Trophoblast cell (in vitro differentiated cells and primary cell): ENCODE data around the gene FAM222B.

Source experiments
- DNase-seq, 2 donors: peaks; one replicate each; pipeline ENCODE4 v3.0.0-alpha.2; 2016
- H2AFZ ChIP-seq: 2 replicates; pipeline ENCODE4 v1.6.1; 2013; ENCODE audit warnings: low read length, moderate library complexity, mild to moderate bottlenecking; ENCODE audit not compliant: insufficient read depth, poor library complexity
- H2AK5ac ChIP-seq: 2 replicates; pipeline ENCODE4 v1.6.1; 2013; ENCODE audit warnings: mild to moderate bottlenecking, low read length
- H2BK120ac ChIP-seq: 2 replicates; pipeline ENCODE4 v1.6.1; 2013; ENCODE audit warnings: low read length, mild to moderate bottlenecking, moderate library complexity; ENCODE audit not compliant: insufficient read depth, poor library complexity
- H2BK12ac ChIP-seq: 2 replicates; pipeline ENCODE4 v1.6.1; 2013; ENCODE audit warnings: mild to moderate bottlenecking, low read length, moderate library complexity
- H2BK5ac ChIP-seq: 2 replicates; pipeline ENCODE4 v1.6.1; 2013; ENCODE audit warnings: low read length, low read depth, moderate library complexity, mild to moderate bottlenecking; ENCODE audit not compliant: poor library complexity
- H3K14ac ChIP-seq: 2 replicates; pipeline ENCODE4 v1.6.1; 2013; ENCODE audit warnings: mild to moderate bottlenecking, low read length
- H3K18ac ChIP-seq: 2 replicates; pipeline ENCODE4 v1.6.1; 2013; ENCODE audit warnings: mild to moderate bottlenecking, low read length
- H3K23ac ChIP-seq: 2 replicates; pipeline ENCODE4 v1.6.1; 2013; ENCODE audit warnings: low read length
- H3K27ac ChIP-seq: 2 replicates; pipeline ENCODE4 v1.5.1; 2013; ENCODE audit warnings: low read depth, mild to moderate bottlenecking, inconsistent platforms, low read length, moderate library complexity
- H3K27me3 ChIP-seq: 2 replicates; pipeline ENCODE4 v1.6.1; 2013; ENCODE audit warnings: inconsistent platforms, mild to moderate bottlenecking, low read length, moderate library complexity; ENCODE audit not compliant: insufficient read depth
- H3K36me3 ChIP-seq, 2 experiments: 1 replicate in 1 of 2; 2 replicates in 1 of 2; pipeline ENCODE4 v1.6.1; 2013; ENCODE audit warnings: low read length in 2 of 2, mild to moderate bottlenecking in 2 of 2, moderate library complexity in 1 of 2; ENCODE audit not compliant: insufficient read depth in 2 of 2, control insufficient read depth in 1 of 2
- H3K4ac ChIP-seq: 2 replicates; pipeline ENCODE4 v1.6.1; 2013; ENCODE audit warnings: low read depth, mild to moderate bottlenecking, low read length, moderate library complexity
- H3K4me1 ChIP-seq, 2 experiments: 1 replicate in 1 of 2; 2 replicates in 1 of 2; pipeline ENCODE4 v1.6.1; 2013; ENCODE audit warnings: low read length in 2 of 2, mild to moderate bottlenecking in 2 of 2, moderate library complexity in 1 of 2; ENCODE audit not compliant: insufficient read depth in 2 of 2, control insufficient read depth in 1 of 2
- H3K4me2 ChIP-seq: 2 replicates; pipeline ENCODE4 v1.6.1; 2013; ENCODE audit warnings: inconsistent platforms, mild to moderate bottlenecking, low read length, moderate library complexity
- H3K4me3 ChIP-seq: 2 replicates; pipeline ENCODE4 v1.5.1; 2013; ENCODE audit warnings: mild to moderate bottlenecking, low read depth, low read length, inconsistent platforms
- H3K79me1 ChIP-seq: one replicate; pipeline ENCODE4 v1.6.1; 2013; ENCODE audit warnings: low read length
- H3K79me2 ChIP-seq: 2 replicates; pipeline ENCODE4 v1.6.1; 2013; ENCODE audit warnings: low read length, mild to moderate bottlenecking; ENCODE audit not compliant: control insufficient read depth, insufficient read depth, poor library complexity
- H3K9ac ChIP-seq: 2 replicates; pipeline ENCODE4 v1.6.1; 2013; ENCODE audit warnings: mild to moderate bottlenecking, low read length
- H3K9me3 ChIP-seq: 2 replicates; pipeline ENCODE4 v1.6.1; 2013; ENCODE audit warnings: low read depth, mild to moderate bottlenecking, control low read depth, inconsistent platforms, low read length; ENCODE audit not compliant: insufficient read depth
- H4K12ac ChIP-seq: 2 replicates; pipeline ENCODE4 v1.6.1; 2013; ENCODE audit warnings: low read depth, mild to moderate bottlenecking, low read length, moderate library complexity
- H4K8ac ChIP-seq: 2 replicates; pipeline ENCODE4 v1.6.1; 2013; ENCODE audit warnings: low read depth, mild to moderate bottlenecking, low read length, moderate library complexity
- H4K91ac ChIP-seq: one replicate; pipeline ENCODE4 v1.6.1; 2013; ENCODE audit warnings: low read depth, mild to moderate bottlenecking, low read length, moderate library complexity
- WGBS: extraction: QIAGEN DNeasy Blood & Tissue Kit; methylation state at CpG from one replicate; pipeline ENCODE4 v1.1.7; 2013; ENCODE audit warnings: missing lambda C conversion rate; ENCODE audit not compliant: insufficient read length, insufficient coverage; ENCODE audit errors: extremely low coverage; 5-methylcytosine and 5-hydroxymethylcytosine counted together

The FAM222B gene

GRCh38 chr17:28846231-28846630 lies 3.6 kb upstream of the FAM222B start:
- Histone ChIP-seq H3K9me3 (no peaks in the 10 kb centered on the region), H3K4ac (no peak overlapping the region), H3K4me3 (no peak overlapping the region), H2BK5ac (no peak overlapping the region), H3K79me2 (peaks cover 7% of the 10 kb centered on the region), H4K12ac (no peak overlapping the region), H3K36me3 (no peaks in the 10 kb centered on the region), H3K23ac (no peak overlapping the region), H2BK120ac (no peak overlapping the region), H3K27ac (no peak overlapping the region), H3K79me1 (peaks cover 7% of the 10 kb centered on the region), H2AFZ (no peak overlapping the region), H2BK12ac (no peak overlapping the region), H3K27me3 (no peaks in the 10 kb centered on the region), H4K8ac (no peak overlapping the region), H2AK5ac (no peak overlapping the region), H3K4me2 (no peak overlapping the region), H3K4me1 (no peaks in the 10 kb centered on the region), H3K9ac (no peak overlapping the region), H3K18ac (no peak overlapping the region), H3K14ac (no peak overlapping the region), H4K91ac (no peak overlapping the region)
- WGBS = no CpG with 5 or more reads among the region's 10 CpGs
- DNase-seq = peak; percentile 77 to 87

- Histone ChIP-seq H2BK5ac (no peak overlapping the region), H4K12ac (no peak overlapping the region), H3K18ac (no peak overlapping the region), H3K4me2 (no peak overlapping the region), H3K79me1 (peaks cover 7% of the 10 kb centered on the region), H3K27me3 (no peaks in the 10 kb centered on the region), H4K91ac (no peak overlapping the region), H3K4me1 (no peaks in the 10 kb centered on the region), H2BK12ac (no peak overlapping the region), H3K36me3 (no peaks in the 10 kb centered on the region), H2AFZ (no peak overlapping the region), H3K9ac (no peak overlapping the region), H3K79me2 (peaks cover 7% of the 10 kb centered on the region), H3K14ac (no peak overlapping the region), H4K8ac (no peak overlapping the region), H3K4me3 (no peak overlapping the region), H2AK5ac (no peak overlapping the region), H3K27ac (no peak overlapping the region), H3K23ac (peak overlapping the region; percentile 10), H3K4ac (no peak overlapping the region), H3K9me3 (no peaks in the 10 kb centered on the region), H2BK120ac (no peak overlapping the region)
- WGBS = no CpG with 5 or more reads among the region's 6 CpGs
- no peak for DNase-seq
Measured at GRCh38 chr17:28843816-28844148, 1.2 kb upstream of the FAM222B start.

GRCh38 chr17:28841901-28842281 lies 699 bp downstream of the FAM222B start:
- no CpG with 5 or more reads among the region's 6 CpGs for WGBS
- H2AK5ac ChIP-seq = peak overlapping the region; percentile 66
- peaks cover 7% of the 10 kb centered on the region for H3K79me1 ChIP-seq
- H3K4me1 ChIP-seq = no peaks in the 10 kb centered on the region
- H4K12ac ChIP-seq = peak overlapping the region; percentile 98
- peaks cover 0 to 2% of the 10 kb centered on the region in 2 experiments for H3K36me3 ChIP-seq
- H3K4me2 ChIP-seq = peak overlapping the region; percentile 94
- H2BK12ac ChIP-seq = no peak overlapping the region
- H3K27me3 ChIP-seq = no peaks in the 10 kb centered on the region
- peak overlapping the region; percentile 94 for H3K14ac ChIP-seq
- H3K4ac ChIP-seq = peak overlapping the region; percentile 98
- H2AFZ ChIP-seq = peak overlapping the region; percentile 90
- peak overlapping the region; percentile 82 for H2BK120ac ChIP-seq
- DNase-seq = peak in 1 of 2 donors; percentile 14
- no peaks in the 10 kb centered on the region for H3K9me3 ChIP-seq
- no peak overlapping the region for H3K23ac ChIP-seq
- H4K91ac ChIP-seq = peak overlapping the region; percentile 80
- H2BK5ac ChIP-seq = no peak overlapping the region
- H3K27ac ChIP-seq = peak overlapping the region; percentile 32
- peak overlapping the region; percentile 73 for H3K18ac ChIP-seq
- H3K79me2 ChIP-seq = peaks cover 7% of the 10 kb centered on the region
- peak overlapping the region; percentile 100 for H4K8ac ChIP-seq
- peak overlapping the region; percentile 93 for H3K9ac ChIP-seq
- peak overlapping the region; percentile 97 for H3K4me3 ChIP-seq

GRCh38 chr17:28839221-28839620 lies 3.4 kb downstream of the FAM222B start:
- H2BK12ac ChIP-seq = no peak overlapping the region
- H3K9ac ChIP-seq = no peak overlapping the region
- H3K36me3 ChIP-seq = peaks cover 0 to 2% of the 10 kb centered on the region in 2 experiments
- H2BK5ac ChIP-seq = no peak overlapping the region
- no peak overlapping the region for H2BK120ac ChIP-seq
- H3K4me1 ChIP-seq = no peaks in the 10 kb centered on the region
- H3K27ac ChIP-seq = no peak overlapping the region
- no peak overlapping the region for H3K18ac ChIP-seq
- no peak overlapping the region for H4K91ac ChIP-seq
- no peak overlapping the region for H2AFZ ChIP-seq
- WGBS = no CpG with 5 or more reads among the region's 2 CpGs
- no peak for DNase-seq
- no peak overlapping the region for H3K23ac ChIP-seq
- H3K4me3 ChIP-seq = no peak overlapping the region
- H3K27me3 ChIP-seq = no peaks in the 10 kb centered on the region
- H4K12ac ChIP-seq = no peak overlapping the region
- no peak overlapping the region for H4K8ac ChIP-seq
- H3K79me1 ChIP-seq = peaks cover 7% of the 10 kb centered on the region
- H3K14ac ChIP-seq = no peak overlapping the region
- peaks cover 7% of the 10 kb centered on the region for H3K79me2 ChIP-seq
- no peaks in the 10 kb centered on the region for H3K9me3 ChIP-seq
- no peak overlapping the region for H3K4ac ChIP-seq
- H2AK5ac ChIP-seq = no peak overlapping the region
- H3K4me2 ChIP-seq = no peak overlapping the region
